IPS DF 19.7 (cell line): ENCODE data around the gene TNKS1BP1.

Source experiments
- DNase-seq: peaks from one replicate; pipeline ENCODE4 v3.0.0-alpha.2; 2013; ENCODE audit warnings: low read depth, low spot score

The TNKS1BP1 gene

GRCh38 chr11:57330029-57330428, 5.3 kb upstream of the TNKS1BP1 start:
- no peak for DNase-seq

- DNase-seq, result no peak
Measured at GRCh38 chr11:57327721-57328120, 3.0 kb upstream of the TNKS1BP1 start.

DNA sequence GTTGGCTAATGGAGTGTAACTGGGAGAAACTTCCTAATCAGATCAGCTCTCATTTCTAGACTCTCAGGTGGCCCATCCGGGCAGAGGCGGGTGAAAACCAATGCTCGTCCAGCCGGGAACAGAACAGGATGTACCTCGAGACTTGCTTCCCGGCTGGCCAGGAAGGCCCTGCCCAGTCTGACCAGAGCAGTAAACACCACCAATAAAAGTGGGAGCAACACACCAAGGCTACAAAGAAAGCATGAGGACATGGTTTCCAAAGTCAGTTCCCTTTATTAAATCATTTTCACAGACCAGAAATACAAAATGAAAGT, 940 bp upstream of the TNKS1BP1 start:
- DNase-seq, result no peak

- DNase-seq, result no peak
Measured at GRCh38 chr11:57324154-57324885, 432 bp downstream of the TNKS1BP1 start.

- DNase-seq, result no peak
Measured at GRCh38 chr11:57323855-57324153, 948 bp downstream of the TNKS1BP1 start.

GRCh38 chr11:57323167-57323854, 1.4 kb downstream of the TNKS1BP1 start:
- no peak for DNase-seq

- DNase-seq, result no peak
Measured at GRCh38 chr11:57322256-57323166, 2.2 kb downstream of the TNKS1BP1 start.

DNA sequence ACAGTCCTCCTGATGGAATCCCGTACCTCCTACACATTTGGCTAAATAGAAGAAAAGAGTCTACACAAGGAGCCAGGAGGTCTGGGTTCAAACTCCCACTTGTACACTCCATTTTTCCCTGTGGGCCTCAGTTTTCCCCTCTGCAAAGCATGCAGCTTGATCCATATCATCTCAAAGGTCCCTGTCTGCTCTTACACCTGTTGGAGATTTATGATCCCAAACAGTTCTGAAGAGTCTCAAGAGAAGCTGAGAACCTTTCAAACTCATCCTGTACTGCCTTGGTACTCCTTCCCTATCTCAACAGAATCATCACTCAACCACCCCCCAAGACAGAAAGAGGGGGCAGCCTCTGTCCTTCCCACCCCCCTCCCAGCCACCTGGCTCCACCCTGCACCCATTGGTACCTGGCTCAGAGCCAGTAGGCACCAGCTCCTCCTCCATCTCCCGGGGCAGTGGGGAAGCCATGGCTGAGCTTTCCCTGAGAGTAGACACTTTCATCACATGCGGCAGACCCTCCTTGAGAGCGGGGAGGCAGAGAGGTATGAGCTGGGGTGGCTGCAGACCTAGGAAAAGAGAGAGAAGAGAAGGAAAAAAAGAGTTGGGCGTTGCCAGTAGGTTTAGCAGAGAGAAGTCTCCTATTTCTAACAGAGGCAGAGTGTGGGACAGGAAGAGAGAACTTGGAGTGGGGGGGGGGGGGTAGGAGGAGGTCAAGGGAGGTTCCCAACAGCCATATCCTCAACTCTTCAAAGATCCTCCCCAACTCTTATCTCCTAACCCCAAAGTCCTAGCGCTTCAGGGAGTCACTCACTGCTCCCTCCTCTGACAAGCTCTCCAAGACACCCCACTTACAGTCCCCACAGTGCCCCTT, 3.1 kb downstream of the TNKS1BP1 start:
- no peak for DNase-seq

GRCh38 chr11:57320719-57321387, 3.9 kb downstream of the TNKS1BP1 start:
- DNase-seq, result no peak

- DNase-seq, result no peak
Measured at GRCh38 chr11:57320067-57320718, 4.6 kb downstream of the TNKS1BP1 start.

GRCh38 chr11:57318178-57318577, 6.6 kb downstream of the TNKS1BP1 start:
- DNase-seq, result no peak

GRCh38 chr11:57316017-57316416, 8.7 kb downstream of the TNKS1BP1 start:
- no peak for DNase-seq

DNA sequence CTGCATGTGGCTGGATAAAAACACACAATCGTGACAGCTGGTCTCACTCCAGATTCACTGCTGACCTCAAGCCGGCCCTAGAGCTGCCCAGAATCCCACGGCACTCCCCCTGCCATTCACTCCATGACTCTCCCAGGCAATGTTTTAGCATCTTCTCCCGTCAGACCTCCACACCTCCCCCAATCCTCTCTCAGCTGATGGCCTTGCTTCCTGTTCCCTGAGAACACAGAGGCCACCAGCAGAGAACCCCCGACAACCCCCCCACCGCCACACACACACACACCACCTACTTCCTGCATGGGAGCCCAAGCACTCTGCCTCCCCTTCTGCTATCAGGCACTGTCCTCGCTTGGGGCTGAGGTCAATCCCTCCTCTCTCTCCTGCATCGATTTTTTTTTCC, 9.3 kb downstream of the TNKS1BP1 start:
- no peak for DNase-seq

DNA sequence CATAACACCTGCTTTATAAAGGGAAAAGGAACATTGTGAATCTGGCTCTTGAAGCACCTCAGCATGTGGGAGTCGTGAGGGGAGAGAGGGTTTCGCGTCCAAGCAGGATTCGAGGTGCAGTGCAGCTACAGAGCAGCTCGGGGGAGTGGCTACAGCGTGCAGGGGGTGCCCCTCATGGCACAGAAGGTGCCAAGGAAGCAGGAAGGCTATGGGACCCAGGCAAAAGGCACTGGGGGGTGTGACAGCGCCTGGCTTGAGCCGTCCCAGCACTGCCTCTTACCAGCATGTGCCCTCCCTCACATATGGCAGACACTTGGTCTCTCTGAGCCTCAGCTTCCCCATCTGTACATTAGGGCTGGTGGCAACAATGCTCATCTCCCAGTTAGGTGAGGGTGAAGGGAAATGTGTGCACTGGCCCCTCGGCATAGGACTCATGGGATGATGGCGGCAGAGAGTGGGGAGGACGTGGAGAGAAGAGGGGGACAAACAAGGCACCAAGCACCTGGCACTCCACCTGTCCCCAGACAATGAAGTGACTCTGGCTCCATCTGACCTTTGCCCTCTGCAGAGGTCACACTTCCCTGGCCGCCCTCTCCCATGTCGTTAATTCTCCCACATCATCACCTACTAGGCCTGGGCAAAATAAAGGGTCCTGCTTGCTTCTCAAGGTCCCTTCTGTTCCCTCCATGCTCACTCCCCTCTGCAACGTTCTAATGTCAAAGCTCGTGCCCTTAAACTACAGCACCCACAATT, 10.4 kb downstream of the TNKS1BP1 start:
- no peak for DNase-seq

GRCh38 chr11:57313788-57314135, 11.0 kb downstream of the TNKS1BP1 start:
- DNase-seq, result no peak

DNA sequence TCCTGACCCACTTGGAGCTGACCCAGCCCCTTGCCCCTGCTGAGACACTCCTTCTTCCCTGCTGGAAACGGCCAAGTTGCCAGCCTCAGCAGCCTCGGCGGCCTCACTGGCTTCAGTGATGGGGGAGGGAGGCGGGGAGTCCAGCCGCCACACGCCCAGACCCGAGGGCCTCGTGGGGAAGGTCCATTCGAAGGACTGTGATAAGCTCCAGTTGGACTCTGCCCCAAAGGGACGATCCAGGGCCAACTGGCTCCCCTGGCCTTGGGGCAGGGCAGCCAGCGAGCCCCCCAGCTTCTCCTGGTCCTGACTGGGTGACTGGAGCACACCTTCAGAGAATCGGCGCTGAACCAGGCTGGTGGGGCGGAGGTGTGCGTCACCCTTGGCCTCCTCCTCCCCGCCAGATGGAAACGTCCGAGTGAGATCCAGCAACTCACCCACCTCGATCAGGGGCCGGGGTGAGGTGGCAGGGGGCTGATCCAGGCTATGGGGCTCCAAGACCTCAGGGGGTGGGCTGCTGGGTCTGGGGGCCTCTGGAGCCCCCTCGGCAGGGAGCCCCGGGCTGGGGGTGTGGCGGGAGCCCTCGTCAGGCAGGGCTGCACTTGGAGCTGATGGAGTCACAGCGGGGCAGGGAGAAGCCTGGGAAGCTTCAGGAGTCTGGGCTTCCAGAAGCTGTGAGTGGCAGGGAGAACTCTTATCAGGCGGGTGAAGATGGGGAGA, 11.5 kb downstream of the TNKS1BP1 start:
- DNase-seq, result no peak

DNA sequence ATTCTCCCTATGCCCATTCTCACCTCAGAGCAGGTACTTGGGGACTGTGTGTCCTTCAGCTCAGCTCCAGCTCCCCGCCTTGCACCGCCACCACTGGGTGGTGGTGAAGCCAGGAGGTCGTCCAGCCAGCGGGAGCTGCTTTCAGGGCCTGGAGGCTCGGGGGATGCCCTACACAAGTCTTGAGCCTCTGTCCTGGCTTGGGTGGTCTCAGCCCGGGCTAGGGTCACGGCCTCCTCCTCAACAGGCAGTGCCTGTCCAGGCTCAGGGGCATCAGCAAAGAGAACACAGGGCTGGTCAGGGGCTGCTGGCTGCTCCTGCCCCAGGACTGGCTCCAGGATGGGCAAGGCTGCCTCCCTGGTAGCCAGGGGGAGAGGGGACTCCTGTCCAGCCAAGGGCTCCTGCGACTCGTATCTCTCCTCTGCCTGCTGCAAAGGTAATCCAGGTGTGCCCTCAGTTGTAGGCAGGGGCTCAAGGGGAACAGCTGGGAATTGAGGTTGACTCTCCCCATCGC, 12.2 kb downstream of the TNKS1BP1 start:
- no peak for DNase-seq

- DNase-seq, result peak; percentile 84
Measured at GRCh38 chr11:57311109-57311936, 13.4 kb downstream of the TNKS1BP1 start.
